Measurements from ENCODE around the gene ZNF708.
"Not testable (repeated sequence)": the region's sequence is repeated elsewhere in the genome, so short reads cannot be mapped to it uniquely, and the experiment has no call there.

The ZNF708 gene

GRCh38 chr19:21328885-21329605 lies at the start of gene ZNF708:
Gene ZNF708 (minus strand): TSS chr19:21329410. CDS start chr19:21329212, 198 bp downstream.
- Mint-ChIP-seq H3K36me3 (peaks cover 18% of the 10 kb centered on the region), H3K4me1 (peaks cover 19% of the 10 kb centered on the region)

GRCh38 chr19:21362291-21362690 lies 33.1 kb upstream of the ZNF708 start:
- Mint-ChIP-seq H3K36me3 (peaks cover 29% of the 10 kb centered on the region), H3K27ac (no peak overlapping the region), H3K9me3 (peaks cover 3% of the 10 kb centered on the region), H3K27me3 (no peaks in the 10 kb centered on the region), H3K4me3 (no peak overlapping the region), H3K4me1 (peaks cover 3% of the 10 kb centered on the region)
- no peak for ATAC-seq (ENCODE audit: low read depth)
- no peak for DNase-seq (ENCODE audit: low spot score in 2 of 2)

More at GRCh38 chr19:21328885-21329605, at the start of gene ZNF708:
- DNase-seq (ENCODE audit: low spot score in 2 of 2) = peak; percentile 62
- no peaks in the 10 kb centered on the region for H3K27me3 Mint-ChIP-seq
- H3K9me3 Mint-ChIP-seq = peaks cover 9% of the 10 kb centered on the region
- peak; percentile 95 for ATAC-seq (ENCODE audit: low read depth)
- H3K4me3 Mint-ChIP-seq = peak within 1 kb of the TSS; percentile 97
- H3K27ac Mint-ChIP-seq = peak within 1 kb of the TSS; percentile 95

GRCh38 chr19:21358768-21359451 lies 29.7 kb upstream of the ZNF708 start, which contains the start of gene ZNF738:
Gene ZNF738 (plus strand): TSS chr19:21359000. CDS start chr19:21359141, 141 bp downstream.
- DNase-seq (ENCODE audit: low spot score in 2 of 2) = peak; percentile 70 to 81
- H3K36me3 Mint-ChIP-seq = peaks cover 10% of the 10 kb centered on the region
- H3K27me3 Mint-ChIP-seq = no peaks in the 10 kb centered on the region
- H3K27ac Mint-ChIP-seq = peak within 1 kb of the TSS; percentile 86
- peaks cover 3% of the 10 kb centered on the region for H3K4me1 Mint-ChIP-seq
- no peaks in the 10 kb centered on the region for H3K9me3 Mint-ChIP-seq
- peak within 1 kb of the TSS; percentile 98 for H3K4me3 Mint-ChIP-seq
- peak; percentile 96 for ATAC-seq (ENCODE audit: low read depth)

GRCh38 chr19:21352830-21353229 lies 23.6 kb upstream of the ZNF708 start:
- H3K4me1 Mint-ChIP-seq = no peaks in the 10 kb centered on the region
- no peak overlapping the region for H3K27ac Mint-ChIP-seq
- no peak for DNase-seq (ENCODE audit: low spot score in 2 of 2)
- H3K9me3 Mint-ChIP-seq = peaks cover 9% of the 10 kb centered on the region
- H3K4me3 Mint-ChIP-seq = no peak overlapping the region
- H3K36me3 Mint-ChIP-seq = no peaks in the 10 kb centered on the region
- H3K27me3 Mint-ChIP-seq = no peaks in the 10 kb centered on the region
- ATAC-seq (ENCODE audit: low read depth) = no peak

GRCh38 chr19:21344841-21345240 lies 15.6 kb upstream of the ZNF708 start:
- peaks cover 14% of the 10 kb centered on the region for H3K9me3 Mint-ChIP-seq
- H3K4me3 Mint-ChIP-seq; ATAC-seq (ENCODE audit: low read depth); H3K27me3 Mint-ChIP-seq; H3K27ac Mint-ChIP-seq; H3K36me3 Mint-ChIP-seq; H3K4me1 Mint-ChIP-seq; DNase-seq (ENCODE audit: low spot score in 2 of 2): not testable (repeated sequence)

GRCh38 chr19:21335721-21336120 lies 6.5 kb upstream of the ZNF708 start:
- H3K27ac Mint-ChIP-seq = no peak overlapping the region
- no peak overlapping the region for H3K4me3 Mint-ChIP-seq
- no peaks in the 10 kb centered on the region for H3K27me3 Mint-ChIP-seq
- peaks cover 2% of the 10 kb centered on the region for H3K36me3 Mint-ChIP-seq
- DNase-seq (ENCODE audit: low spot score in 2 of 2) (no peak), ATAC-seq (ENCODE audit: low read depth) (no peak)
- peaks cover 9% of the 10 kb centered on the region for H3K9me3 Mint-ChIP-seq
- no peaks in the 10 kb centered on the region for H3K4me1 Mint-ChIP-seq

- Mint-ChIP-seq H3K9me3 (peaks cover 9% of the 10 kb centered on the region), H3K4me3 (peak overlapping the region; percentile 97), H3K27me3 (no peaks in the 10 kb centered on the region), H3K4me1 (peaks cover 22% of the 10 kb centered on the region), H3K27ac (peak overlapping the region; percentile 95), H3K36me3 (peaks cover 18% of the 10 kb centered on the region)
- DNase-seq (ENCODE audit: low spot score in 2 of 2) = no peak
- peak; percentile 14 for ATAC-seq (ENCODE audit: low read depth)
These were observed 804 bp downstream of the ZNF708 start for GRCh38 chr19:21328406-21328805.

GRCh38 chr19:21326169-21326568 lies 3.0 kb downstream of the ZNF708 start:
- no peak overlapping the region for H3K4me3 Mint-ChIP-seq
- no peak overlapping the region for H3K27ac Mint-ChIP-seq
- ATAC-seq (ENCODE audit: low read depth) (no peak), DNase-seq (ENCODE audit: low spot score in 2 of 2) (no peak)
- H3K27me3 Mint-ChIP-seq = no peaks in the 10 kb centered on the region
- peaks cover 32% of the 10 kb centered on the region for H3K4me1 Mint-ChIP-seq
- H3K36me3 Mint-ChIP-seq = peaks cover 30% of the 10 kb centered on the region
- peaks cover 9% of the 10 kb centered on the region for H3K9me3 Mint-ChIP-seq

- no peak overlapping the region for H3K4me3 Mint-ChIP-seq
- peaks cover 32% of the 10 kb centered on the region for H3K4me1 Mint-ChIP-seq
- no peaks in the 10 kb centered on the region for H3K27me3 Mint-ChIP-seq
- H3K9me3 Mint-ChIP-seq = peaks cover 9% of the 10 kb centered on the region
- no peak overlapping the region for H3K27ac Mint-ChIP-seq
- DNase-seq (ENCODE audit: low spot score in 2 of 2) (no peak), ATAC-seq (ENCODE audit: low read depth) (no peak)
- H3K36me3 Mint-ChIP-seq = peaks cover 39% of the 10 kb centered on the region
These were observed 6.2 kb downstream of the ZNF708 start for GRCh38 chr19:21323000-21323399.

- H3K36me3 Mint-ChIP-seq = peaks cover 39% of the 10 kb centered on the region
- DNase-seq (ENCODE audit: low spot score in 2 of 2) = no peak
These were observed 6.7 kb downstream of the ZNF708 start for GRCh38 chr19:21322528-21322927.

GRCh38 chr19:21321996-21322395 lies 7.2 kb downstream of the ZNF708 start:
- peaks cover 44% of the 10 kb centered on the region for H3K36me3 Mint-ChIP-seq
- no peak overlapping the region for H3K27ac Mint-ChIP-seq
- peaks cover 33% of the 10 kb centered on the region for H3K4me1 Mint-ChIP-seq

More at GRCh38 chr19:21322528-21322927, 6.7 kb downstream of the ZNF708 start:
- Mint-ChIP-seq H3K27ac (no peak overlapping the region), H3K9me3 (peaks cover 9% of the 10 kb centered on the region), H3K27me3 (no peaks in the 10 kb centered on the region), H3K4me3 (no peak overlapping the region), H3K4me1 (peaks cover 33% of the 10 kb centered on the region)
- ATAC-seq (ENCODE audit: low read depth) = no peak

GRCh38 chr19:21321134-21321533 lies 8.1 kb downstream of the ZNF708 start:
- H3K27ac Mint-ChIP-seq = no peak overlapping the region
- no peak overlapping the region for H3K4me3 Mint-ChIP-seq
- H3K27me3 Mint-ChIP-seq = no peaks in the 10 kb centered on the region
- DNase-seq (ENCODE audit: low spot score in 2 of 2) = no peak
- no peak for ATAC-seq (ENCODE audit: low read depth)
- H3K36me3 Mint-ChIP-seq = peaks cover 42% of the 10 kb centered on the region
- H3K9me3 Mint-ChIP-seq = peaks cover 6% of the 10 kb centered on the region
- peaks cover 30% of the 10 kb centered on the region for H3K4me1 Mint-ChIP-seq

More at GRCh38 chr19:21321996-21322395, 7.2 kb downstream of the ZNF708 start:
- no peaks in the 10 kb centered on the region for H3K27me3 Mint-ChIP-seq
- no peak for ATAC-seq (ENCODE audit: low read depth)
- no peak overlapping the region for H3K4me3 Mint-ChIP-seq
- no peak for DNase-seq (ENCODE audit: low spot score in 2 of 2)
- peaks cover 9% of the 10 kb centered on the region for H3K9me3 Mint-ChIP-seq

- Mint-ChIP-seq H3K27me3 (no peaks in the 10 kb centered on the region), H3K9me3 (no peaks in the 10 kb centered on the region), H3K27ac (peak overlapping the region; percentile 28), H3K36me3 (peaks cover 33% of the 10 kb centered on the region), H3K4me1 (peaks cover 24% of the 10 kb centered on the region), H3K4me3 (no peak overlapping the region)
- no peak for ATAC-seq (ENCODE audit: low read depth)
- DNase-seq (ENCODE audit: low spot score in 2 of 2) = no peak
These were observed 11.4 kb downstream of the ZNF708 start for GRCh38 chr19:21317821-21318220.

GRCh38 chr19:21314676-21315075 lies 14.5 kb downstream of the ZNF708 start:
- Mint-ChIP-seq H3K4me1 (peaks cover 12% of the 10 kb centered on the region), H3K9me3 (no peaks in the 10 kb centered on the region), H3K27me3 (no peaks in the 10 kb centered on the region), H3K4me3 (no peak overlapping the region), H3K36me3 (peaks cover 21% of the 10 kb centered on the region), H3K27ac (no peak overlapping the region)
- no peak for DNase-seq (ENCODE audit: low spot score in 2 of 2)
- no peak for ATAC-seq (ENCODE audit: low read depth)
